ENCODE measurements around the gene ZNF496. TPM values are rescaled to one million over a fixed set of nuclear protein-coding genes. Genes with fewer than 3 reads are reported as not detected.
"Not testable (repeated sequence)": the region's sequence is repeated elsewhere in the genome, so short reads cannot be mapped to it uniquely, and the experiment has no call there.

Gene ZNF496
- total and polyA plus RNA-seq, 2 donors (not counting 1 experiment from before 2014, with no cell fraction given): 10.0 to 20.0 TPM

DNA sequence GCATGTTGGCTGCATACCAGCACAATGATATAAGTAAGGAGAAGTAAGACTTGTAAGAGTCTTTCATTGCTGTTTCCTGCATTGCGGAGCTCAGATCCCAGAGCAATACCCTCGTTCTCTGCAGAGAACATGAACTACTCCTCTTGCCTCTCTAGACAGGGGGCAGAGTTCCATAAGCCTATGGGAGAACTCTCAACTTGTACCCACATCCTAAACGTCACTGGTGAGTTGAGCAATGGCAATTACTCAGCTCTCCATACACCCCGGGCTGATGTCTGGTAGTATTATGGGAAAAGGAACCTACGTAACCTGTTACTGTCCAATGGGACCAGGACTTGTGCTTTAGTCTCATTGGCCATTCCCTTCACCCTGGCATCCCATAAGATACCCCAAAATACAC lies 27.3 kb upstream of the ZNF496 start:
- TF ChIP-seq, protein P1, sequence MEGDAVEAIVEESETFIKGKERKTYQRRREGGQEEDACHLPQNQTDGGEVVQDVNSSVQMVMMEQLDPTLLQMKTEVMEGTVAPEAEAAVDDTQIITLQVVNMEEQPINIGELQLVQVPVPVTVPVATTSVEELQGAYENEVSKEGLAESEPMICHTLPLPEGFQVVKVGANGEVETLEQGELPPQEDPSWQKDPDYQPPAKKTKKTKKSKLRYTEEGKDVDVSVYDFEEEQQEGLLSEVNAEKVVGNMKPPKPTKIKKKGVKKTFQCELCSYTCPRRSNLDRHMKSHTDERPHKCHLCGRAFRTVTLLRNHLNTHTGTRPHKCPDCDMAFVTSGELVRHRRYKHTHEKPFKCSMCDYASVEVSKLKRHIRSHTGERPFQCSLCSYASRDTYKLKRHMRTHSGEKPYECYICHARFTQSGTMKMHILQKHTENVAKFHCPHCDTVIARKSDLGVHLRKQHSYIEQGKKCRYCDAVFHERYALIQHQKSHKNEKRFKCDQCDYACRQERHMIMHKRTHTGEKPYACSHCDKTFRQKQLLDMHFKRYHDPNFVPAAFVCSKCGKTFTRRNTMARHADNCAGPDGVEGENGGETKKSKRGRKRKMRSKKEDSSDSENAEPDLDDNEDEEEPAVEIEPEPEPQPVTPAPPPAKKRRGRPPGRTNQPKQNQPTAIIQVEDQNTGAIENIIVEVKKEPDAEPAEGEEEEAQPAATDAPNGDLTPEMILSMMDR (conservative IDR thresholded peaks at IDR 0.05 in 1 of 2, IDR thresholded peaks at IDR 0.05 in 1 of 2; ENCODE audit: low read depth in 1 of 2, low read length in 2 of 2): no peak
- TF ChIP-seq EZH2 (IDR thresholded peaks at IDR 0.05; ENCODE audit: low read length, missing control alignments): no peak
- Histone ChIP-seq H3K4me2 (ENCODE audit: extremely low read depth, insufficient read depth, low read length) (no peak overlapping the region), H3K27ac (ENCODE audit: insufficient read depth, low read length) (no peak overlapping the region), H3K27me3 (ENCODE audit: control insufficient read depth, insufficient read depth, low read length) (no peaks in the 10 kb centered on the region), H3K9me3 (ENCODE audit: control insufficient read depth, insufficient read depth, low read depth, low read length) (no peaks in the 10 kb centered on the region), H2AFZ (ENCODE audit: low read length) (no peak overlapping the region), H3K4me1 (ENCODE audit: control insufficient read depth, extremely low read depth, insufficient read depth, low read length) (peaks cover 9% of the 10 kb centered on the region), H4K20me1 (ENCODE audit: control insufficient read depth, extremely low read depth, insufficient read depth, low read length) (no peaks in the 10 kb centered on the region), H3K9ac (ENCODE audit: insufficient read depth, low read length) (no peak overlapping the region), H3K36me3 (ENCODE audit: control insufficient read depth, insufficient read depth, low read length) (no peaks in the 10 kb centered on the region), H3K4me3 (replicated peaks in 1 of 4; ENCODE audit: control extremely low read depth in 1 of 4, insufficient read depth in 1 of 4, low read depth in 3 of 4, low read length in 4 of 4) (no peak overlapping the region), H3K79me2 (ENCODE audit: control insufficient read depth, insufficient read depth, low read length) (no peaks in the 10 kb centered on the region)
- no peak for DNase-seq (ENCODE audit: low read depth in 2 of 2)

DNA sequence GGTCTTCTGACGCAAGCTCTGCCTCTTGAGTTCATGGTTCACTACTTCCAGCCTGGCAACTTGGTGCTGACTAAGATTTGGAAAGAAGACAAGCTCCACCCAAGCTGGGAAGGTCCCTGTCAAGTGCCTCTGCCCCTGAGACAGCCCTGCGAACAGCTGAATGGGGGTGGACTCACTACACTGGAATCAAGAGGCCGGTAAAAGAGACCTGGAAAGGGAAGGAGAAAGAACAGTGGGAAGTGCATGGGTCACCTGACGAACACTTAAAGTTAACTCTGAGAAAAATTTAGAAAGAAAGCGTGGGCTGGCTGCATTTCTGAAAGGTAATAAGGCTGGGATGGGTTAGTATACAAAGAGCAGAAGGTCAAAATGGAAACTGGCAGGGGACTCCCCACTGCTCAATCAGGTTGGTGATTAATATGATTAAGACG lies 26.1 kb upstream of the ZNF496 start:
- DNase-seq (ENCODE audit: low read depth in 2 of 2): peak; percentile 70 to 86
- peaks cover 9% of the 10 kb centered on the region for H3K4me1 ChIP-seq (ENCODE audit: control insufficient read depth, extremely low read depth, insufficient read depth, low read length)
- H3K4me2 ChIP-seq (ENCODE audit: extremely low read depth, insufficient read depth, low read length): peak overlapping the region; percentile 19

DNA sequence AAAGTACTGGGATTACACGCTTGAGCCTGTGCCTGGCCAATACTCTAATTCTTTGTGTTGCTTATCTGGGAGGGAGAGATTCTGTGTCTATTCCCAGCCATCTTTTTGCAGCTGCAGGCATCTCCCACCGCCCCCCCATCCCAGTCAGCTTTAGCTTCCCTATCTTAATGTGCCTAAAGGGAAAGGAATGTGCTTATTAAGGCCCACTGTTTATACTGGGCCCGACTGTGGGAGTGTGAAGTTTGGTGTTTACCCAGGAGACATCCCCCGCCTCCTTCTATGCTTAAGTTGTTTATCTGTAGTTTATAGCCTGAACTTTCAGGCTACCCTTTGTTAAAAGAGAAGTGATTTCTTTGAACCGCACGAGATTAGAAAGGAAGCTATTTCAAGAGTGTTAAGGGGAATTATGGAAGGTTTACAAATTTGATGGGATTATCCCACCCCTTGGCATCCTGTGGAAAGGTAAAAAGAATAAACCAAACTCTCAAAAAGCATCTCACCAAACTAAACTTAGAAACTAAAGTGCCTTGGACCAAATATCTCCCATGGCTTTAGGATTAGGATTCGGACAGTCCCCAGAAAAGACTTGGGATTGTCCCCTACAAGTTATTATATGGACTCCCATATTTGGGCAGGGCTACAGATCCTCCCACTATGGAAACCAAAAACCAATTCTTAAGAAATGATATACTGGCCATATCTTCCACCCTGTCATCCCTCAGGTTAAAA lies 25.5 kb upstream of the ZNF496 start:
- no peak overlapping the region for H2AFZ ChIP-seq (ENCODE audit: low read length)
- H3K4me1 ChIP-seq (ENCODE audit: control insufficient read depth, extremely low read depth, insufficient read depth, low read length): peaks cover 9% of the 10 kb centered on the region
- H4K20me1 ChIP-seq (ENCODE audit: control insufficient read depth, extremely low read depth, insufficient read depth, low read length): no peaks in the 10 kb centered on the region
- H3K79me2 ChIP-seq (ENCODE audit: control insufficient read depth, insufficient read depth, low read length): no peaks in the 10 kb centered on the region
- DNase-seq (ENCODE audit: low read depth in 2 of 2): peak; percentile 76 to 79
- no peaks in the 10 kb centered on the region for H3K9me3 ChIP-seq (ENCODE audit: control insufficient read depth, insufficient read depth, low read depth, low read length)
- no peaks in the 10 kb centered on the region for H3K36me3 ChIP-seq (ENCODE audit: control insufficient read depth, insufficient read depth, low read length)
- H3K27me3 ChIP-seq (ENCODE audit: control insufficient read depth, insufficient read depth, low read length): no peaks in the 10 kb centered on the region
- H3K4me2 ChIP-seq (ENCODE audit: extremely low read depth, insufficient read depth, low read length): peak overlapping the region; percentile 26
- H3K9ac ChIP-seq (ENCODE audit: insufficient read depth, low read length): no peak overlapping the region
- TF ChIP-seq, protein P1 (conservative IDR thresholded peaks at IDR 0.05 in 1 of 2, IDR thresholded peaks at IDR 0.05 in 1 of 2; ENCODE audit: low read depth in 1 of 2, low read length in 2 of 2): no peak
- TF ChIP-seq EZH2 (IDR thresholded peaks at IDR 0.05; ENCODE audit: low read length, missing control alignments): no peak
- peak overlapping the region; percentile 81 for H3K27ac ChIP-seq (ENCODE audit: insufficient read depth, low read length)
- peak overlapping the region in 1 of 4 experiments; percentile 12 for H3K4me3 ChIP-seq (replicated peaks in 1 of 4; ENCODE audit: control extremely low read depth in 1 of 4, insufficient read depth in 1 of 4, low read depth in 3 of 4, low read length in 4 of 4)

More for the DNA sequence above, 26.1 kb upstream of the ZNF496 start:
- Histone ChIP-seq H3K9ac (ENCODE audit: insufficient read depth, low read length) (no peak overlapping the region), H3K4me3 (replicated peaks in 1 of 4; ENCODE audit: control extremely low read depth in 1 of 4, insufficient read depth in 1 of 4, low read depth in 3 of 4, low read length in 4 of 4) (no peak overlapping the region), H3K79me2 (ENCODE audit: control insufficient read depth, insufficient read depth, low read length) (no peaks in the 10 kb centered on the region), H4K20me1 (ENCODE audit: control insufficient read depth, extremely low read depth, insufficient read depth, low read length) (no peaks in the 10 kb centered on the region), H3K36me3 (ENCODE audit: control insufficient read depth, insufficient read depth, low read length) (no peaks in the 10 kb centered on the region), H3K27ac (ENCODE audit: insufficient read depth, low read length) (peak overlapping the region; percentile 81), H3K27me3 (ENCODE audit: control insufficient read depth, insufficient read depth, low read length) (no peaks in the 10 kb centered on the region), H2AFZ (ENCODE audit: low read length) (no peak overlapping the region), H3K9me3 (ENCODE audit: control insufficient read depth, insufficient read depth, low read depth, low read length) (no peaks in the 10 kb centered on the region)
- TF ChIP-seq EZH2 (IDR thresholded peaks at IDR 0.05; ENCODE audit: low read length, missing control alignments): no peak

DNA sequence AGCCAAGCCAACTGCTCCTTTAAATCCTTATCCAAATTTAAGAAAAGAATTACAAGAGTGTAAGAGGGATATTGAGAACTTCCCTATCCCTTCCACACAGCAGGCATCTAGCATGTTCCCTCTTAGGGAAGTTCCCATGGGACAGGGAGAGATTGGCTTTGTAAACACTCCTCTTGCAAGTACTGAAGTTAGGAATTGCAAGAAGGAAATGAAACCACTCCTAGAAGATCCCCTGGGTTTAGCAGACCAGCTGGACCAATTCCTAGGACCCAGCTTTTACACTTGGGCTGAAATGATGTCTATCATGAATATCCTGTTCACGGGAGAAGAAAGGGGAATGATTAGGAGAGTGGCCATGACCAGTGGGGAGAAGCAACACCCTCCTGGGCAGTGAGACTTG lies 23.5 kb upstream of the ZNF496 start:
- not testable (repeated sequence) for H3K4me1 ChIP-seq (ENCODE audit: control insufficient read depth, extremely low read depth, insufficient read depth, low read length); H3K9ac ChIP-seq (ENCODE audit: insufficient read depth, low read length); DNase-seq (ENCODE audit: low read depth in 2 of 2); H3K36me3 ChIP-seq (ENCODE audit: control insufficient read depth, insufficient read depth, low read length); H4K20me1 ChIP-seq (ENCODE audit: control insufficient read depth, extremely low read depth, insufficient read depth, low read length); H3K27me3 ChIP-seq (ENCODE audit: control insufficient read depth, insufficient read depth, low read length); H3K79me2 ChIP-seq (ENCODE audit: control insufficient read depth, insufficient read depth, low read length); H3K4me3 ChIP-seq (replicated peaks in 1 of 4; ENCODE audit: control extremely low read depth in 1 of 4, insufficient read depth in 1 of 4, low read depth in 3 of 4, low read length in 4 of 4); H3K4me2 ChIP-seq (ENCODE audit: extremely low read depth, insufficient read depth, low read length); H2AFZ ChIP-seq (ENCODE audit: low read length); H3K27ac ChIP-seq (ENCODE audit: insufficient read depth, low read length); H3K9me3 ChIP-seq (ENCODE audit: control insufficient read depth, insufficient read depth, low read depth, low read length)

Measured in fibroblast of lung (primary cell).